ENCODE results near the gene TKFC. TPM values are rescaled to one million over a fixed set of nuclear protein-coding genes. Genes with fewer than 3 reads are reported as not detected.
"Not testable (repeated sequence)": the region's sequence is repeated elsewhere in the genome, so short reads cannot be mapped to it uniquely, and the experiment has no call there.

The TKFC gene
- total RNA-seq, 1 experiment from 2014 or later: 56.6 TPM

DNA sequence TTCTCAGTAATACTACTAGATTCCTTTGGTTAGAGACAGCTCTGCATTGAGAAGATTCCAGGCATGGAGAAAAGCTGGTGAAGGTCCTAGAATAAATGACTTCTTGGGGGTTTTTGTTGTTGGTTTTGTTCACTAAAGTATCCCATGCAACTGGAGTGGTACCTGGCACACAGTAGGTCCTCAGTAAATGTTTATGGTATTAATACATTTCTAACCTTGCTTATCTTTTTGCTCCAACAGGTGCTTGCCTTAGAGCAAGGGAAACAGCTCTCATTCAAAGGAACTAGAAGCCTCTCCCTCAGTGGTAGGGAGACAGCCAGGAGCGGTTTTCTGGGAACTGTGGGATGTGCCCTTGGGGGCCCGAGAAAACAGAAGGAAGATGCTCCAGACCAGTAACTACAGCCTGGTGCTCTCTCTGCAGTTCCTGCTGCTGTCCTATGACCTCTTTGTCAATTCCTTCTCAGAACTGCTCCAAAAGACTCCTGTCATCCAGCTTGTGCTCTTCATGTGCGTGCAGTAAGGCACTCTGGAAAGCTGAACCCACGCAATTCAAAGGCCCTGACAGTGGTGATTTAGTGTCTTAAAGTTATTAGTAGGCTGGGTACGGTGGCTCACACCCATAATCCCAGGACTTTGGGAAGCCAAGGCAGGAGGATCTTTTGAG lies 31.1 kb downstream of the TKFC start:
- no peak for DNase-seq (ENCODE audit: low read depth)

DNA sequence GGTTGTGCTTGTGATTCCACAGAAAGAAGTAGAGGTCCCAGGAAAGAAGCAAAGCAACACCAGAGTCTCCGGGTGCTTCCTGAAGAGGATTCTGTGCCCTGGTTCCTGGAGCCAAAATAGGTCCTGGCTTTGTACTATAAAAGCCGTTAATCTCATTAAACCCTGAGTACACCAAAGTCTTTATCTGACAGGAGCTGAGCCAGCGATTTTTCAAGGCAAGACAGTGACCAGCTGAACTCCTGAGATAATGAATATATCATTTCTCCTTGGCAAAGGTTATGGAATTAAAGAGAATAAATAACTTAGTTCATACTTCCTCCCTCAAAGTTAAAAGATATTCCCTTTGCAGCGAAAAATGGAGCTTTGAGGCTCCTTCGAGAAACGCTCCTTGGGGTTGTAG lies 34.4 kb downstream of the TKFC start:
- DNase-seq (ENCODE audit: low read depth): no peak

DNA sequence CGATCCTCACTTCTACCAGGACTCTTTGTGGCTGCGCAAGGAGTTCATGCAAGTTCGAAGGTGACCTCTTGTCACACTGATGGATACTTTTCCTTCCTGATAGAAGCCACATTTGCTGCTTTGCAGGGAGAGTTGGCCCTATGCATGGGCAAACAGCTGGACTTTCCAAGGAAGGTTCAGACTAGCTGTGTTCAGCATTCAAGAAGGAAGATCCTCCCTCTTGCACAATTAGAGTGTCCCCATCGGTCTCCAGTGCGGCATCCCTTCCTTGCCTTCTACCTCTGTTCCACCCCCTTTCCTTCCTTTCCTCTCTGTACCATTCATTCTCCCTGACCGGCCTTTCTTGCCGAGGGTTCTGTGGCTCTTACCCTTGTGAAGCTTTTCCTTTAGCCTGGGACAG lies 35.6 kb downstream of the TKFC start:
- no peak for DNase-seq (ENCODE audit: low read depth)

DNA sequence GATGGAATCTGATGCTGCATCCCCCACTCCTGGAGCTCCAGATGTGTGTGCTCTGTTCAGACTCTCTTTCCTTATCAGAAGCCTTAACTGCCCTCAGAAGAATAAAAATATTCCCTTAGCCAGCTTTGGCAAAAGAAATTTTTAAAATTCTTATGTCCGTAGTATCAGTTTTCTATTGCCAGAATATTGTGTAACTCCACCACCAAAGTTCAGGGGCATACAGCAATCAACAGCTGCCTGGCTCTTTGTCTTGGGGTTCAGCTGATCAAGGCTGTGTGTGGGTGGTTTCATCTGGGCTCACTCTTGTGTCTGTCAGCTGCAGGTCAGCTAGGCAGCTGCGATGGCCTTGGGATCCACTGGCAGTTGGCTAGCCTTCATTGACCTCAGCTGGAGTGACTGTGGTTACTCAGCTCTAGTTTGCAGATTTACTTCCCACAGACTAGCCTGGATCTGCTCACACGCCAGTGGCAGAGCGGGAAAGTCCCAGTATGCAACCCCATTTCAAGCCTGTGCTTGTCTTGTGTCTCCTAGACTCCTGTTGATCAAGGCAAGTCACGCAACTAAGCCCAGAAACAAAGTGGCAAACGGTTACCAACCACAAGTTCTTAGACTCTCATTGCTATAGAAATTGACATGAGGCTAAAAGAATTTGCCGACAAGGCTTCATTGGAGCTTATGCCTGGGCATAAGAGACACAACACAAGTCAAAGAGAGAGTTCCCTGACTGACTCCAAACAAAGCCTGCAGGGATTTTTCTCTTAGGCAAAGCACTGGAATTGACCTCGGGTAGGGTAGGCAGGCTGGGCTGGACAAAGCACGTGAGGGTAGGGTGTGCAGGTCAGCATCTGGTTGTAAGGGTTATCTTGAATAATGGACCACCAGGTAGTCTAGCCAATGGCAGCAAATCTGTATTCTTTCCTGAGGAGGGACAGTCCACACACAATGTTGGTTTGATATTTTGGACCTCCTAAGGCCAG lies 36.6 kb downstream of the TKFC start:
- DNase-seq (ENCODE audit: low read depth): no peak

DNA sequence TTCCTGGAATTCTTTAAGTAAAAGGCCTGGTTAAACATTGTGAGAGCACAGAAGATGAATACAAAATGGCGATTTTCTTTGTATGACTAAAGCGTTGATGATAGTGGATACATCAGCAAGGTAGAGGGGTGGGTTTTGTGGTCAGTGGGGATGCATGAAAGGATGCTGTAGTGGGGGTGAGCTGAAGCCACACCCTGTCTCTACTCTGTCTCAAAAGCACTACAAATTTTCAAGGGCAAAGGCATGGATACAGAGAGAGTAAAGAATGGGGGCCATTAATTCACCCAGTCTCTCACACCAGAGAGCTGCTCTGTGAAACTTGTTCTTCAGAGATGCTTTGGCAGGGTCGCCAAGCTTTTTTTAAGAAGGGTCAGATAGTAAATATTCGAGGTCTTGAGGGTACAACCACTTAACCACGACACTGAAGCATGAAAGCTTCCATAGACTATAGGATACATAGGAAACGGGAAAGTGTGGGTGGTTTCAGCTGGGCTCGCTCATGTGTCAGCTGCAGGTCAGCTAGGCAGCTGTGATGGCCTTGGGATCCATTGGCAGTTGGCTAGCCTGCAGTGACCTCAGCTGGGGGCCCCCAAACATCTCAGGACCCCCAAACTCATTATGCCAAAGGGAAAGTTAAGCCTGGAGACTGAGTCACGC lies 37.4 kb downstream of the TKFC start:
- DNase-seq (ENCODE audit: low read depth): no peak

DNA sequence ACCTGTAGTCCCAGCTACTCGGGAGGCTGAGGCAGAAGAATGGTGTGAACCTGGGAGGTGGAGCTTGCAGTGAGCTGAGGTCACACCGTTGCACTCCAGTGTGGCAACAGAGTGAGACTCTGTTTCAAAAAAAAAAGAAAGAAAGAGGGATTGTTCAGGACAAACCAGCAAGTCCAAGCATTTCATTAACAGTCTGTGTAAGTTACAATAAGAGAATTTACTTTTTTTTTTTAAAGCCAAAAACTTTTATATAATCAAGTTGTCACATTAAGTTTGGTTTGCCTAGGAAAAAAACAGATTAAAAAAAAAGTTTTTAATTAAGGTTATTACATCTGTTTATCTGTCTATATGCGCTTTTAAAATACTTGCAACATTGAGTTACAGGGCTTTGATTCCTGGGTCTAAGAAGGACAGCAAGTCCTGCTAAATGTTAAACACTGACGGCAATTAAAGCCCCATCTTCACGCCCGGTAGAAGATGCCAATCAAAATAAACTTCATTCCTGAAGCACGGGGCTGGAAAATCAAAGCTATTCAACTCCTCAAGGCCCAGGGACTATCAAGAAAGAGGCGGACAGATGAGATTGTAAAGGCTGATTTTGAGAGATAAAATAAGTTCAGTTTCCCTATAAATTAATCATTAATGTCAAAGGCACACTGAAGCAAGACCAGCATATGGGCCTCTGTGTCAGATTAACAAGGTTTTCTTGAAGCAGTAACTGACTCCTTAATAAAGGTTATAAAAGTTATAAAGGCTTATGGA lies 39.8 kb downstream of the TKFC start:
- no peak for DNase-seq (ENCODE audit: low read depth)

DNA sequence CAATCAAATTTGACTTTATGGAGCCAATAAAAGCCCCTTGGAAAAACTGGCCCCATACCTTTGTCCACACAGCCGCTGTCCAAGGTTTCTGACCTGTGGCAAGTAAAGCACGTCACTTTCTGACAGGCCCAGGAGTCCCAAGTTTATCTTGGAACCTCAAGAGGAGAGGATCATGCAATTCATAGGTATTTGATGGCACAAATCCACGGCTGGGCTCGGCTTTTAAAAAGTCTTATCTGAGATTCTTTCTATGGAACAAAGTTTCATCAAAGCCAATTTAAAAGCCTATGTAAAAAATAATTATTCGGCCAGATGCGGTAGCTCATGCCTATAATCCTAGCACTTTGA lies 42.7 kb downstream of the TKFC start:
- no peak for DNase-seq (ENCODE audit: low read depth)

DNA sequence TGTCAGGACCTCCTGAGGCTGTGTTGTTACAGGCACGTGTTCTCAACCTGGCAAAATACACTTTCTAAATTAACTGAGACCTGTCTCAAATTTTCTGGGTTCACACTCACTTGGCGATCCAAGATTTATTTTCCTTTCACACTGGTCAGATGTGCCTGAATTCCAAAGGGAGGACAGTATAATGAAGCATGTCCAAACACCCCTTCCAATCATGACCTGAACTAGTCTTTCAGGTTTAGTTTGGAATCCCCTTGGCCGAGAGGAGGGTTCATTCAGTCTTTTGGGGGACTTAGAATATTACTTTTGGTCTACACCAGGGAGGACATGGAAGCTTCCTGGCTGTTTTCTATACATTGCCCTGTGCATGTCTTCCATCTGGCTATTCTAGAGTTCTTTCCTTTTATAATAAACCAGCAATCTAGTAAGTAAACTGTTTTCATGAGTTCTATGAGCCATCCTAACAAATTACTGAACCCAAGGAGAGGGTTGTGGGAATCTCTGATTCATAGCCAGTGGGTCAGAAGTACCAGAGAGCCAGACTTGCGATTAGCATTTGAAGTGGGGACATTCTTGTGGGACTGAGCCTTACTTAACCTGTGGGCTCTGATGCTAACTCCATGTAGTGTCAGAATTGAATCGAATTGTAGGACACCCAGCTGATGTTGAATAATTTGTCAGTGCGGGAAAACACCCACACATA lies 44.6 kb downstream of the TKFC start:
- no peak for DNase-seq (ENCODE audit: low read depth)

DNA sequence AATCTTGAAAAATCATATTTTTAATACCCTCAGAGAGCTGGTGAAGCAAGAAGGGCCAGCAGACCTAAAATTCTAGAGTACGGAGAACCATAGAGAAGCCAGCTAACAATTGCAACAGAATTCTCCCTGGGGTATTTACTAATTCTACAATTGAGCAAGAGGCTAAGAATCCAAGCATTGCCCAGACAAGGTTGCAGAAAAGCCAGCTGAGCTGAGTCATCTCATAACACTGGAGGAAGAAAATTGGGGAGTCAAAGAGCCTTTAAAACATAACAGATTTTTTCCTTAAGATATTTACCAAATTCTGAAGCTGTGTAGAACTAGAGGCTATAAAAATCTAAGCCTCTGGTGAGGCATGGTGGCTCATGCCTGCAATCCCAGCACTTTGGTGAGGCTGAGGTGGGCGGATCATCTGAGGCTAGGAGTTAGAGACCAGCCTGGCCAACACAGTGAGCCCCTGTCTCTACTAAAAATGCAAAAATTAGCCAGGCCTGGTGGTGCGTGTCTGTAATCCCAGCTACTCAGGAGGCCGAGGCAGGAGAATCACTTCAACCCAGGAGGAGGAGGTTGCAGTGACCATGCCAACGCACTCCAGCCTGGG lies 45.8 kb downstream of the TKFC start:
- DNase-seq (ENCODE audit: low read depth): peak; percentile 40

DNA sequence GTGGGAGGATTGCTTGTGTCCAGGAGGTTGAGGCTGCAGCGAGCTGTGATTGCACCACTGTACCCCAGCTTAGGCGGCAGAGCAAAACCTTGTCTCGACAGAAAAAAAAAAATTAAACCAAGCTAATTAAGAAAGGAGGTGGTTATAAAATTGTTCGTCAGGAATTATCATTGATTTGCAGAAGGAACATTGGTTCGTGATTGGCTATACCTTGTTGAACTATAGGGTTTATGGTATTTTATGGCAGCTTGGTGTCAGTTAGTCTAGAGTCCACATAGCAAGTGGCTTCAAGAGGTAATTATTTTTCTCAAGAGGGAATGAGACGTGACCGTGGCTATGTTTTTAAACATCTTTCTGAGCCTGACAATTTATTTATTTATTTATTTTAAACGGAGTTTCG lies 47.9 kb downstream of the TKFC start:
- DNase-seq (ENCODE audit: low read depth): no peak

DNA sequence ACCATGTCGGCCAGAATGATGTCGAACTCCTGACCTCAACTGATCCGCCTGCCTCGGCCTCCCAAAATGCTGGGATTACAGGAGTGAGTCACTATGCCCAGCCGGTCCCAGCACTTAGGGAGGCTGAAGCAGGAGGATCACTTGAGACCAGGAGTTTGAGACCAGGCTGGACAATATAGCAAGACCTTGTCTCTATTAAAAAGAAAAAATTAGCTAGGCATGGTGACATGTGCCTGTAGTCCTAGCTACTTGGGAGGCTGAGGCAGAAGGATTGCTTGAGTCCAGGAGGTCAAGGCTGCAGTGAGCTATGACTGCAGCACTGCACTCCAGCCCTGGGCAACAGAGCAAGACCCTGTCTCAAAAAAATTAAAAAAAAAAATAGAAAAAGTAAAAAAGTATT lies 50.8 kb downstream of the TKFC start:
- not testable (repeated sequence) for DNase-seq (ENCODE audit: low read depth)

DNA sequence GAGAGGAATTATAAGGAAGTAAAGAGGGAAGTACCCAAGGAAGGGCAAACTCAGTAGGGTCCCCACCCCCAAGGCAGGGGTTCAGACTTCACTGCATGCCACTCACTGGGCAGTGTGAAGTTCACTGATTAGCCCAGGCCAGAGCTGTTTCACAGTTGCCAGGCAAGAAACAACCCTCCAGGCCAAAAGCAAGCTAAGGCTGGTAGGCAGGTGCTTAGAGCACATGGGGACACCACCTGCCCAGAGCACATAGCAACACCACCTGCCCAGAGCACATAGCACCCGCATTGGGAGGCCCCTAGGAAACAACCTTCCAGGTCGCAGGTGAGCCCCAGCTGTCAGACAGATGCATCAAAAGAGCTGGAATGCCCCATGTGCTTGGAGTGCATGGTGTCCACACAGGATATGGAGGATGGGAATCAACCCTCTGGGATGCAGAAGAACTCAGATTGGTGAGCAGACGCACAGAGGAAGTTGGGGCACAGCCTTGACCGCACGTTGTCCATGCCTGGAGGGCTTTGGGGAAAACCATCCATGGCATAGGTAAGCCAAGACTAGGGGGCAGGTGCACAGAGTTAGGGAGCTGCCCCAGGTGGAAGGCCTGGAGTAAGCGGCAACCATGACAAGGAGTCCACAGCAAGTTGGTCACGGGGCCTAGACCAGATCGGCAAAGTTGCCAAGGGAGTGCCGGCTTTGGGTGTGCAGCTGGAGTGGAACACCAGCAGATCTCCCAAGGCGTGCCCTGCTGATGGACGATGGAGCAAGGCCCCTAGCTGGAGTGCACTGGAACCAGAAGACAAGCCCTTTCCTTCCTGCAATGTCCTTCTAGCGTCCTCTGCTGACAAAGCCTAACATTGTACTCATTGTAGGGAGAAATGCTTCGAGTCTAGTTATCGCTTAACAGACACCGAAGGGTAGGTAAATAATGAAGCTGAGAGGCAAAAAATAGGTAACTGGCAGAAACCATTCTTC lies 51.5 kb downstream of the TKFC start:
- DNase-seq (ENCODE audit: low read depth): no peak

DNA sequence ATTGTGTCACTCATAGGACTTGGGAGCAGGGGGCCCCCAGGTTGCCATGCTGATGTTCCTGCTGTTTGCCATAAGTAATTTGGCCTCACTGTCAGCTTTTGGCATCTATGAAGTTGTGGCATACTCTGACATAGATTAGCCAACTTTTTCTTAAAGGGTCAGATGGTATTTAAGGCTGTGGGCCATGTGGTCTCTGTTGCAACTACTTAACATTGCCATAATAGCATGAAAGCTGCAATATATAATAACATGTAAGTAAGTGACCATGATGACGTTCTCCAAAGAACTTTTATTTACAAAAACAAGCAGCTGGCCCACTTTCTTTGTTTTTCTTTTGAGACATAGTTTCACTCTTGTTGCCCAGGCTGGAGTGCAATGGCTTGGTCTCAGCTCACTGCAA lies 57.1 kb downstream of the TKFC start:
- no peak for DNase-seq (ENCODE audit: low read depth)

DNA sequence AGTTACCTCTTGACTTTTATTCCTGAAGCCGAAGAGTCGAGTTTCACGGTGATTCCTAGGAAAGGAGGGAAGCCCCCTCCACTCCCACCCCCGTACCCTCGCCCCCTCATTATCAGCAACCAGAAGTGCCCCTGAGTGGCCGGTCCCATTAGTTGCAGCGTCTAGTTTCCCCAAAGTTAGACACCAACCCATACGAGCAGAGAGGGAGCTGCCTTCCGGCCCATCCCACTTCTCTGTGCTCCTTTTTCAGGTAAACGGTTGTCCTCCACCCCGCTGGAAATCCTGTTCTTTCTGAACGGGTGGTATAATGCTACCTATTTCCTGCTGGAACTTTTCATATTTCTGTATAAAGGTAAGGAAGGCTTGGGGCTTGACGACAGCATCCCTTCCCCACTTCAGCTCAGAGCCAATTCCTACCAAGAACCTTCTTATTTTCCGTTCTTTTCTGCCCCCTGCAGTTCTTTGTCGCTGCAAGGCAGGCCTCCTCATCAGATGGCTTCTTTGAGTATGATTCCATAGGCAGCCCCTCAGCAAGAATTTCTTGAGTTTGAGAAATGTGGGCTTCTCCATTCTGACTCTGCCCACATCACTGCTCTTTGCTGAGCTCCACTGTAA lies 60.1 kb downstream of the TKFC start:
- no peak for DNase-seq (ENCODE audit: low read depth)

Other genes with a start within 250 kb of the TKFC start
- not detected in 2 replicates for gene CD5, start 230.7 kb upstream of the TKFC start, total RNA-seq (2014; rRNA removed; shearing (Covaris generic))
- 10.7 and 11.9 TPM in 2 replicates for gene VPS37C, start 171.8 kb upstream of the TKFC start, total RNA-seq (2014; rRNA removed; shearing (Covaris generic))
- not detected in 2 replicates for gene PGA3, start 129.7 kb upstream of the TKFC start, total RNA-seq (2014; rRNA removed; shearing (Covaris generic))
- gene PGA4, start 110.9 kb upstream of the TKFC start, total RNA-seq (2014; rRNA removed; shearing (Covaris generic)): not detected in 2 replicates
- gene PGA5, start 92.1 kb upstream of the TKFC start, total RNA-seq (2014; rRNA removed; shearing (Covaris generic)): not detected in 2 replicates
- gene VWCE, start 37.9 kb upstream of the TKFC start, total RNA-seq (2014; rRNA removed; shearing (Covaris generic)): 0.17 and 0.23 TPM in 2 replicates
- 253 and 271 TPM in 2 replicates for gene DDB1, start 123 bp upstream of the TKFC start, total RNA-seq (2014; rRNA removed; shearing (Covaris generic))
- gene CYB561A3, start 28.7 kb downstream of the TKFC start, total RNA-seq (2014; rRNA removed; shearing (Covaris generic)): 49.6 and 68.1 TPM in 2 replicates
- gene TMEM138, start 29.1 kb downstream of the TKFC start, total RNA-seq (2014; rRNA removed; shearing (Covaris generic)): 52.5 and 64.2 TPM in 2 replicates
- 20.0 and 23.8 TPM in 2 replicates for gene TMEM216, start 59.4 kb downstream of the TKFC start, total RNA-seq (2014; rRNA removed; shearing (Covaris generic))
- gene CPSF7, start 96.7 kb downstream of the TKFC start, total RNA-seq (2014; rRNA removed; shearing (Covaris generic)): 33.4 and 48.1 TPM in 2 replicates
- gene SDHAF2, start 96.9 kb downstream of the TKFC start, total RNA-seq (2014; rRNA removed; shearing (Covaris generic)): 82.5 and 85.3 TPM in 2 replicates
- gene LRRC10B, start 175.5 kb downstream of the TKFC start, total RNA-seq (2014; rRNA removed; shearing (Covaris generic)): not detected in 2 replicates
- 1.8 and 2.0 TPM in 2 replicates for gene SYT7, start 247.8 kb downstream of the TKFC start, total RNA-seq (2014; rRNA removed; shearing (Covaris generic))